ENCODE measurements around the gene RPS27A.

GRCh38 chr2:55229221-55229620 lies 3.3 kb upstream of the RPS27A start:
- no peak for TF ChIP-seq CTCF (IDR thresholded peaks at IDR 0.05)
- TF ChIP-seq POLR2A (IDR thresholded peaks at IDR 0.05): no peak
